Stimulated activated CD8-positive, alpha-beta memory T cell treated with anti-CD3 and anti-CD28 coated beads, Interleukin-7, amount 100 ng/mL, for 48 hours (primary cell): Measurements from ENCODE around the gene CYP2E1.
"Not testable (repeated sequence)": the region's sequence is repeated elsewhere in the genome, so short reads cannot be mapped to it uniquely, and the experiment has no call there.

Source experiments
- DNase-seq, 2 donors: peaks; one replicate each; pipeline ENCODE4 v3.0.0-alpha.2; 2020; ENCODE audit warnings: low read depth in 1 of 2; ENCODE audit errors: extremely low read depth in 1 of 2

The CYP2E1 gene

GRCh38 chr10:133526957-133527588, at the start of gene CYP2E1:
Gene CYP2E1, plus strand, starts transcription at chr10:133527363. Its CDS starts 33 bp downstream, at chr10:133527396.
- no peak for DNase-seq

DNA sequence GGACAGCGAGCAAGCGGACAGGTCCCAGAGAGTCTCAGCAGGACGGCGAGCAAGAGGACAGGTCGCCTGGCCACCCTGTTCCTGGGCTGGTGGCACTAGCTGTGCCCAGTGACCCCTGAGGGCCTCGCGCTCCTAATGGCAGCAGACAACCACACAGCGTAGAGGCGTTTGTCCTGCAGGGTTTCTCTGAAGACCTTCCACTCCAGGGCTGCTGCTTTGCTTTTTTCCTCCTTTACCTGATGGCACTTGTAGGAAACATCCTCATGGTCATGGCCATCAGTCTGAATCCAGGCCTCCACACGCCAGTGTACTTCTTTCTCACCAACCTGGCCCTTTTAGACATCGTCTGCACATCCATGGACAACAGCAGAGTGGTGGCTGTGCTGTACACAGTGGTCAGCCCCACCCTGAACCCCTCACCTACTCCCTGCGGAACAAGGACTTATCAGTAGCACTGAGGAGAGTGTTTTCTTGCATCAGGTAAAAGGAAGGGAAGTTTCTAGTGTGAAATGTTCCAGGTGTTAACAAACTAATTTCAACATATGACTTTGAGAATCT, 46.0 kb upstream of the CYP2E1 start:
- no peak for DNase-seq

GRCh38 chr10:133481657-133482056, 45.5 kb upstream of the CYP2E1 start:
- no peak for DNase-seq

DNA sequence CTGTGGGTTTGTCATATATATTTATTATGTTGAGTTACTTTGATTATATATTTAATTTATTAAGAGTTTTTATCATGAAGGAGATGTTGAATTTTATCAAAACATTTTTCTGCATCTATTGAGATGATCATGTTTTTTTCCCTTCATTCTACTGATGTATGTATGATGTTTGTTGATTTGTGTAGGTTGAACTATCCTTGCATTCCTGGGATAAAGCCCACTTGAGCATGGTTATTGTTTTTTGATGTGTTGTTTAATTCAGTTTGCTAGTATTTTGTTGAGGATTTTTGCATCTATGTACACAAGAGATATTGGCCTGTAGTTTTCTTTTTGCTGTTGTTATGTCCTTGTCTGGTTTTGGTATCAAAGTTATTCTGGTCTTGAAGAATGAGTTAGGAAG, 42.3 kb upstream of the CYP2E1 start:
- DNase-seq: no peak

GRCh38 chr10:133487085-133487484, 40.1 kb upstream of the CYP2E1 start:
- DNase-seq: no peak

DNA sequence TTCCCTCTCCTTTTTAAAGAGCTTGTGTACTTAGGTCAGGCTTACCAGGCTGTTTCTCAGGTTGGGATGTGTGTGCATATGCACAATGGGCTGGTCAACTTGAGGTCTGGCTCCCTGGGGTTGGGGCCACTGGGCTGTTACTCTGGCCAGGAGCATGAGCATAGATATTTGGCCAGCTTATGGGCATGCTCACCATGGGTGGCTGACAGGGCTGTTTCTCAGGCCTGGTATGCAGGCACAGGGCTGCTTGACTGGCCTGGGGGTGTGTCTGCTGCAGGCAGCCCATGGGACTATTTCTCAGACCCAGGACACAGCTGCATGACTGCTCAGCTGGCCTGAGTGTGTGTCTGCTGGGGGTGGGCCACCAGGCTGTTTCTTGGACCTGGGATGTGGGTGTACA, 38.8 kb upstream of the CYP2E1 start:
- no peak for DNase-seq

- DNase-seq: no peak
Measured at GRCh38 chr10:133489816-133490588, 37.2 kb upstream of the CYP2E1 start.

GRCh38 chr10:133493562-133493961, 33.6 kb upstream of the CYP2E1 start:
- not testable (repeated sequence) for DNase-seq

DNA sequence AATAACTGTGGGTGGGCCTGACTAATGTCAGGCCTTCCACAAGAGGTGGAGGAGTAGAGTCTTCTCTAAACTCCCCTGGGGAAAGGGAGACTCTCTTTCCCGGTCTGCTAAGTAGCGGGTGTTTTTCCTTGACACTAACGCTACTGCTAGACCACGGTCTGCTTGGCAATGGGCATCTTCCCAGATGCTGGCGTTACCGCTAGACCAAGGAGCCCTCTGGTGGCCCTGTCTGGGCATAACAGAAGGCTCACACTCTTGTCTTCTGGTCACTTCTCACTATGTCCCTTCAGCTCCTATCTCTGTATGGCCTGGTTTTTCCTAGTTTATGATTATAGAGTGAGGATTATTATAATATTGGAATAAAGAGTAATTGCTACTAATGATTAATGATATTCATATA, 29.8 kb upstream of the CYP2E1 start:
- not testable (repeated sequence) for DNase-seq

GRCh38 chr10:133499176-133499575, 28.0 kb upstream of the CYP2E1 start:
- not testable (repeated sequence) for DNase-seq

- DNase-seq: not testable (repeated sequence)
Measured at GRCh38 chr10:133500897-133501296, 26.3 kb upstream of the CYP2E1 start.

GRCh38 chr10:133509700-133510099, 17.5 kb upstream of the CYP2E1 start:
- DNase-seq: no peak

DNA sequence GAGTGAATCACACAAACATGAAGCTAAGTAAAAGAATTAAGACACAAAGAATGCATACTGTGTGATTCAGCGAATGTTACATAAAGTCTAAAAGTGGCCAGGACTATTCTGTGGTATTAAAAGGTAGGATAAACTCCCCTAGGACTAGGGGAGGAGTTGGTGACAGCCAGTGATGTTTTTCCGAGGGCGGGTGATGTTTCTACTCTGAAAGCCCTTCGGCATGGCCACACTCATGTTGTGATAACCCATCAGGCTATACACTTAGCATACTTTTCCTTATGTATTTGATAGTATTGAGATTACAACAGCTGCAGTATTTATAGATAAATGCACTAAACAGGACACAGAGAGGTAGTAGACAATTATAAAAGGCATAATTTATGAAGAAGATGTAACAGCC, 15.8 kb upstream of the CYP2E1 start:
- DNase-seq: no peak

- DNase-seq: no peak
Measured at GRCh38 chr10:133511907-133512528, 15.1 kb upstream of the CYP2E1 start.

- no peak for DNase-seq
Measured at GRCh38 chr10:133515471-133515870, 11.7 kb upstream of the CYP2E1 start.

GRCh38 chr10:133516057-133516456, 11.1 kb upstream of the CYP2E1 start:
- DNase-seq: no peak

DNA sequence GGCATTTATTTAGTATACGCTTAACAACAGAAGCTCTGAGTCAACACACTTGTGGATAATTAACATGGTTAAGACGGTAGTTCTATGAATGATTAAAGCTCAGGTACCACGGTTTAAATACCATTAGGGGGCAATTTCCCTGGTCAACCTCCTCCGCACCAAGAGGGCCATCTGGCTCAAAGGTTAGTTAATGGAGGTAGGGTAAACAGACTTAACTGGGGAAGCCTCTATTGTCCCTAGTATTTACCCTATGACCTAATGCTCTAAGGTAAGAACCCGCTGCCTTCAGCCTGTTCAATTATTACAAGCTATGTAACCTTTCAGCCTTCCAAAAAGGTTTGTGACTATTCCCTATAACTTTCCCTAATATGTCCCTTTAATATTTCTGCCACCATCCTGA, 8.6 kb upstream of the CYP2E1 start:
- not testable (repeated sequence) for DNase-seq

GRCh38 chr10:133520193-133520738, 6.9 kb upstream of the CYP2E1 start:
- DNase-seq: peak; percentile 84 to 89

DNA sequence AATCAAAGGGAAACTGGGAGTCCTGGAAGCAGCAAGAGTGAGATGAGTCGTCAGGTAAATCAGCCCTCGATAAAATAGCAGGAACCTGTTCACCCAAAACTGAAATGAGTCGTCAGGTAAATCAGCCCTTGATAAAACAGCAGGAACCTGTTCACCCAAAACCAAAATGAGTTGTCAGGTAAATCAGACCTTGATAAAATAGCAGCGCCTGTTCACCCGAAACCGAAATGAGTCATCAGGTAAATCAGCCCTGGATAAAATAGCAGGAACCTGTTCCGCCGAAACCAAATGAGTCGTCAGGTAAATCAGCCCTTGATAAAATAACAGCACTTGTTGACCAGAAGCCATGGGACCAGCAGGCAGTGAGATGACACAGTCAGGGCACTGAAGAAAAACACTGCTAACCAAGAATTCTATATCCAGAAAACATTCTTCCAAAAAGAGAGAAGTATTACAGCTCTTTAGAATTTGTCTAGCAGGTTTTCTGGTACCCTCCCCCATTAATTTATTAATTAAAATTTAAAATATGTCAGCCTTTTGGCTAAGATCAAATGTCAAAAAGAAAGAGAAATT, 3.4 kb upstream of the CYP2E1 start:
- DNase-seq: no peak

DNA sequence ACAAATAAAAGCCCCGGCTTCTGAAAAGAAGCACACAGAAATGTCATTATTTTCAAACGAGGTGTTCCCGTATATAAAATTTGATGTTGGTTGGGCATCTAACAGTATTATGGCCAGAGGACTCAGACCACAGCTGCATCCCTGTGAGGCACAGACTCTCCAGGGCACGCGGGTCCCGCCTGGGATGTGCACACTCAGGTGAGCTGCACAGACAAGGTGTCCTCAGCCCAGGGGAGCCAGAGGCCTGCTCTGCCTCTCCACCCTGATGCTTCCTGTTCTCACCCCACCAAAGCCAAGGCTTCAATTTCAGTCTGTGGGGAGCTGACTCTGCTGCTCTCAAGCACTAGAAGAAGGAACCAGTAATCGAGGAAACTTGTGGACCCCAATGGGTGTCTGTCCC, 1.7 kb upstream of the CYP2E1 start:
- no peak for DNase-seq

DNA sequence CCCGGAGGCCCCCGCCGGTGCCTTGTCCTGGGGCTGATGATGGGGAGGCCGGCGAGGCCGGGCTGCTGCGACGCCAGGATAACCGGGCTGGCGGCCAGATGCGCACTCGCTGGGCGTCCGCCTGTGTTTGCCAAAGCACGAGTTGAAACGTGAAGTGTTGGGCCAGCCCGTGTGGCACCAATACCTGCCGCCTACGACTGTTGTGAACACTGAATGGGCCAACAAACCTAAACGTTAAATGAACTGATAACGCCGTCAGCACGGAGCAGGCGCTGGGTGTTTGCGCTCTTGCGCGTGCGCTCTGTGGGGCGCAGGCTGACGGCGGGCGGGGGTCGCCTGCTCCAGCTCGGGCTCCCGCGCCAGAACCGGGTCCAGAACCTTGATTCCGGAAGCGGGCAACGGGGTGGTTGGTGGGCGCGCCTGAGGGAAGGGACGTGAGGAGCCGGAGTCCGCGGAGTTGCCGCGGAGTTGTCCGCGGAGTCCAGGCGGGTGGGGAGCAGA, 658 bp downstream of the CYP2E1 start:
- DNase-seq: no peak
